ENCODE measurements around the gene RFX3. TPM values are rescaled to one million over a fixed set of nuclear protein-coding genes. Genes with fewer than 3 reads are reported as not detected.
A peak's percentile ranks its signal among the peaks of the same experiment; 100 is the strongest.

Gene RFX3
- total RNA-seq, 1 donor from 2014 or later = 39.1 TPM

GRCh38 chr9:3528451-3528850 lies 2.6 kb upstream of the RFX3 start:
- Mint-ChIP-seq H3K4me3 (peak overlapping the region; percentile 77), H3K27me3 (no peaks in the 10 kb centered on the region), H3K27ac (peak overlapping the region; percentile 100), H3K9me3 (no peaks in the 10 kb centered on the region), H3K36me3 (ENCODE audit: low read depth) (peaks cover 32% of the 10 kb centered on the region), H3K4me1 (peaks cover 49% of the 10 kb centered on the region)
- DNase-seq (no peak), ATAC-seq (ENCODE audit: low read depth) (no peak)
- ChIA-PET POLR2A (interaction anchor here (0.6 to 8.4 kb wide), 5 partner anchors 14 to 684 kb away, joined by 3 to 309 read pairs (median 30); partner anchors contain the start of gene PUM3), CTCF (interaction anchor here (2.3 kb wide), 1 partner anchor 60 kb away, joined by 7 read pairs; no protein-coding TSS in a partner anchor)
- intact Hi-C loops (cut with micrococcal nuclease) = loop anchor here (5.0 to 10.0 kb wide), 6 partner anchors 79 to 1909 kb away; partner anchors contain the start of genes JAK2, PLGRKT and RCL1
- no peak for TF ChIP-seq CTCF (IDR thresholded peaks at IDR 0.05)

DNA sequence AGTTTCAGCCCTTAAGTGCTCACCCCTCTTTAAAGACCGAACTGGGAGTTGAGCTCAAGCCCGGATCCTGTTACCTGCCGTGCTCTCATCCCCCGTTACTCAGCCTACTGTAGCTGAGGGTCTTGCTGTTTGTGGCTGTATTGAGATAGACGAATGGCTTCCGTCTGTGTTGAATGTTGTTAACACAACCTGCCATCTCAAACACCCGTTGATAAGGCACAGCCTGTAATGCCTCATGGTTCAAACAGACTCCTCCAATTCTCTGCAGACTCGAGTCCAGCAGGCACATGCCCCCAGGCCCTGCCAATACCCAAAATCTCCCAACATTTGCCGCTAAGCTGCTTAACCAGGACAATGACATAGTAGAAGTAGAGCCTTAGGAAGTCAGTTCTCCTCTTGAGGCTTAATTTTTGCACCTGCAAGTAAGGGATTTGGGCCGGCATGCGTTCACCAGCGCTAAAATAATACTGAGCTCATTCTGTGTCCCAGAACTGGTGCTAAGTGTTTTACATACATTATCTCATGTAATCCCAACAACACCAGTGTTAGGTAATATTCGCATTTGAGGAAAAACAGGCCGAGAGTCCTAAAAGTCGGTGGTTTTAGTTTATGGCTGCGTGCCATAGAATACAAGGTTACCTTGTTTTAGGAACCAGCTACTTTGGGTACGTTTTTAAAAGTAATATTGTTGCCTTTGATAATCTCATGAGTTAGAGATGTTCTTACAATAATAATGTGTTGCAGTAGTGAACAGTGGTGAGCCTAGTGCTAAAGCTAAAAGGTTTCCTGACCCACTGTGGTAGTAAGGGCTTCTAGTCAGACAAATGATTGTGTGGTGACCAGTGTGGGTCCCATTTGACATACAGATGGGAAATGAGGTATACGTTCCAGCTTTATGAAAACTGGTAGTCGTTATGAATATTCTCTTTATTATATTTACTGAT lies 1.5 kb upstream of the RFX3 start:
- no peak for ATAC-seq (ENCODE audit: low read depth)

DNA sequence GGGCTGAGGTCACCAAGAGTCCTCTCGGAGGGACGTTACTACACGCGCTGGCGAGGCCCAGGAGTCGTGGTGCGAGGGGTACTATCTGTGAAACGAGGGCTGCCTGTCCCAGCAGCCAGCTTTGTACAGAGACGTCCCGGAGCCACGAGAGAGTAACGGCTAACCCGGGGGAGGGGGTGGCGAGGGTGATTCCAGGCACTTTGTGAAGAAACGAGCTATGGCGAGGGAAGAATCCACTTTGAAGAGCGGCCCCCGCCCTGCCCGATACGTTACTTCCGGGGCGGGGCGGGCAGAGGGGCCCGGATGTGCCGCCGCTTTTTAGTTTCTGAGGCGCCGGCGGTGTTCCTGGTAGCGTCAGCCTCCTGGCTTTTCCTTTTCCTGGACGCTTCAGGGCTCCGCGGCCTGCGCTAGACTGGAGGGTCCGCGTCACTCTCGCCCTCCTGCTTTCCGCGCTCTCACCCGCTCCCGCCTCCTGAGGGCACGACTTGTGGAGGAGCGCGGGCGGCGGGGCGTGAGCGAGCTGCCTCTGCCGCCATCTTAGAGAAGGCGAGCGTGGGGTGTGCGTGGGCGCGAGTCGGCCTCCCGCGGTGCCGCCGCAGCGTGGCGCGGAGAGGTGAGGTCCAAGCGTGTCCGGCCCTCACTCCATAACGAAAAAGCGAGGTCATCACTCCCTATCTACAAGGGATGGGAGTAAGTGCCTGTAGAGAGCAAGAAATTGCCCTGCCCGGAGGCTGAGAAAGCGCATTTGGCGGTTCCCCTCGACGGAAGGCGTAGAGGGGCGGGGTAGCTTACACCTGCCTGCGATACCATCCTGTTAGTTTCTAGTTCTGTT lies 580 bp upstream of the RFX3 start:
- no peaks in the 10 kb centered on the region for H3K9me3 Mint-ChIP-seq
- ChIA-PET POLR2A (interaction anchor here (0.6 to 8.4 kb wide), 43 partner anchors 9 to 1911 kb away, joined by 3 to 309 read pairs (median 4); partner anchors contain the start of genes CDC37L1, PLGRKT, PUM3 and RCL1), CTCF (interaction anchor here (0.8 to 2.5 kb wide), 10 partner anchors 20 to 286 kb away, joined by 3 to 9 read pairs (median 4); no protein-coding TSS in a partner anchor)
- H3K36me3 Mint-ChIP-seq (ENCODE audit: low read depth) = peaks cover 32% of the 10 kb centered on the region
- H3K4me1 Mint-ChIP-seq = peaks cover 60% of the 10 kb centered on the region
- peak overlapping the region; percentile 97 for H3K4me3 Mint-ChIP-seq
- H3K27me3 Mint-ChIP-seq = no peaks in the 10 kb centered on the region
- intact Hi-C loops (cut with micrococcal nuclease) = loop anchor here (1.0 to 10.0 kb wide), 13 partner anchors 14 to 1911 kb away; partner anchors contain the start of genes AK3, CDC37L1, JAK2 and PLGRKT
- TF ChIP-seq CTCF (IDR thresholded peaks at IDR 0.05) = no peak
- peak; percentile 89 for DNase-seq
- peak; percentile 62 for ATAC-seq (ENCODE audit: low read depth)
- H3K27ac Mint-ChIP-seq = peak overlapping the region; percentile 100

More for the DNA sequence above, 1.5 kb upstream of the RFX3 start:
- ChIA-PET CTCF (interaction anchor here (0.8 to 2.5 kb wide), 10 partner anchors 20 to 286 kb away, joined by 3 to 9 read pairs (median 4); no protein-coding TSS in a partner anchor), POLR2A (interaction anchor here (0.6 to 8.4 kb wide), 40 partner anchors 9 to 1910 kb away, joined by 3 to 309 read pairs (median 4); partner anchors contain the start of genes CDC37L1, PLGRKT, PUM3 and RCL1)
- DNase-seq = no peak
- TF ChIP-seq CTCF (IDR thresholded peaks at IDR 0.05) = no peak
- H3K27ac Mint-ChIP-seq = peak overlapping the region; percentile 100
- peaks cover 35% of the 10 kb centered on the region for H3K36me3 Mint-ChIP-seq (ENCODE audit: low read depth)
- intact Hi-C loops (cut with micrococcal nuclease) = loop anchor here (1.0 to 10.0 kb wide), 13 partner anchors 14 to 1910 kb away; partner anchors contain the start of genes AK3, CDC37L1, JAK2 and PLGRKT
- no peaks in the 10 kb centered on the region for H3K27me3 Mint-ChIP-seq
- H3K4me1 Mint-ChIP-seq = peaks cover 57% of the 10 kb centered on the region
- H3K9me3 Mint-ChIP-seq = no peaks in the 10 kb centered on the region
- peak overlapping the region; percentile 97 for H3K4me3 Mint-ChIP-seq

- Mint-ChIP-seq H3K4me3 (peak overlapping the region; percentile 97), H3K36me3 (ENCODE audit: low read depth) (peaks cover 28% of the 10 kb centered on the region), H3K9me3 (no peaks in the 10 kb centered on the region), H3K4me1 (peaks cover 58% of the 10 kb centered on the region), H3K27me3 (no peaks in the 10 kb centered on the region), H3K27ac (peak overlapping the region; percentile 100)
- peak; percentile 2 for ATAC-seq (ENCODE audit: low read depth)
- peak; percentile 57 for DNase-seq
- intact Hi-C loops (cut with micrococcal nuclease) = loop anchor here (2.0 to 10.0 kb wide), 7 partner anchors 82 to 1912 kb away; partner anchors contain the start of genes JAK2, PLGRKT and RCL1
- TF ChIP-seq CTCF (IDR thresholded peaks at IDR 0.05) = no peak
- ChIA-PET POLR2A (interaction anchor here (0.6 to 8.4 kb wide), 7 partner anchors 17 to 1268 kb away, joined by 3 to 309 read pairs (median 8); partner anchors contain the start of genes PUM3 and RCL1), CTCF (interaction anchor here (1.0 kb wide), 1 partner anchor 284 kb away, joined by 4 read pairs; no protein-coding TSS in a partner anchor)
These were observed 535 bp downstream of the RFX3 start for GRCh38 chr9:3525096-3525835.

All from activated B cell treated with CpG ODN at 0.5 μM for 24 hours (primary cell).